Calu3 (cell line): ENCODE results near the gene SLC25A48. TPM values are rescaled to one million over a fixed set of nuclear protein-coding genes. Genes with fewer than 3 reads are reported as not detected.

Source experiments
- BruUV-seq: library from RNA; stranded (reverse); fragments of 400-500 nt; replicated peaks from 2 replicates; lab custom pipeline; 2021; lab: Mats Ljungman, UMichigan
- CTCF ChIA-PET: fragments of 300-600 bp; sonication (Branson Sonifier 250); formaldehyde crosslinking; loops from one replicate; lab custom pipeline; 2022; ENCODE audit warnings: antibody characterized with exemption; lab: Charles Lee
- DNase-seq: peaks from one replicate; pipeline ENCODE4 v3.0.0; 2022
- H3K27ac Mint-ChIP-seq: one replicate; pipeline ENCODE4 v1.8.0; 2022; ENCODE audit warnings: mixed read lengths; ENCODE audit not compliant: unreplicated experiment
- H3K27me3 Mint-ChIP-seq: one replicate; pipeline ENCODE4 v1.8.0; 2022; ENCODE audit warnings: mixed read lengths; ENCODE audit not compliant: unreplicated experiment
- H3K36me3 Mint-ChIP-seq: one replicate; pipeline ENCODE4 v1.8.0; 2022; ENCODE audit warnings: mild to moderate bottlenecking, moderate library complexity, mixed read lengths; ENCODE audit not compliant: insufficient read depth, unreplicated experiment
- H3K4me1 Mint-ChIP-seq: one replicate; pipeline ENCODE4 v1.8.0; 2022; ENCODE audit warnings: mild to moderate bottlenecking, low read depth, mixed read lengths; ENCODE audit not compliant: unreplicated experiment
- H3K4me3 Mint-ChIP-seq: one replicate; pipeline ENCODE4 v1.8.0; 2022; ENCODE audit warnings: mild to moderate bottlenecking, low read depth, moderate library complexity, mixed read lengths; ENCODE audit not compliant: unreplicated experiment
- H3K9me3 Mint-ChIP-seq: one replicate; pipeline ENCODE4 v1.8.0; 2022; ENCODE audit warnings: low read depth, mixed read lengths; ENCODE audit not compliant: unreplicated experiment
- CTCF ChIP-seq: fragments of 200-600 bp; IDR thresholded peaks from one replicate; pipeline ENCODE4 v1.8.0; 2022; ENCODE audit warnings: antibody characterized with exemption; ENCODE audit not compliant: unreplicated experiment
- intact Hi-C: fragments of 100-400 bp; cut with micrococcal nuclease; formaldehyde crosslinking; loops from one replicate; pipeline ENCODE4 v1.10.0; 2022; ENCODE audit not compliant: unreplicated experiment
- total RNA-seq: library from RNA; stranded (reverse); gene quantifications from 2 replicates; pipeline ENCODE4 v1.2.3, GENCODE V29; 2022

The SLC25A48 gene
- total RNA-seq, 1 experiment from 2014 or later, result not detected

GRCh38 chr5:135821802-135822201 is 12.7 kb upstream of the SLC25A48 start:
- Mint-ChIP-seq H3K9me3 (no peaks in the 10 kb centered on the region), H3K27me3 (peaks cover 91% of the 10 kb centered on the region), H3K4me3 (no peak overlapping the region), H3K36me3 (no peaks in the 10 kb centered on the region), H3K27ac (no peak overlapping the region), H3K4me1 (no peaks in the 10 kb centered on the region)
- no TSS peak for BruUV-seq
- CTCF ChIA-PET, result interaction anchor here (0.6 to 1.0 kb wide), 2 partner anchors 9 to 213 kb away, joined by 3 to 5 read pairs; no protein-coding TSS in a partner anchor
- DNase-seq, result no peak
- intact Hi-C loops, result no loop called here
- no peak for TF ChIP-seq CTCF

- CTCF ChIA-PET, result no interaction called here
- H3K9me3 Mint-ChIP-seq, result no peaks in the 10 kb centered on the region
- no peak for TF ChIP-seq CTCF
- no TSS peak for BruUV-seq
- no peaks in the 10 kb centered on the region for H3K36me3 Mint-ChIP-seq
- no peaks in the 10 kb centered on the region for H3K4me1 Mint-ChIP-seq
- no peak overlapping the region for H3K4me3 Mint-ChIP-seq
- intact Hi-C loops, result no loop called here
- peaks cover 91% of the 10 kb centered on the region for H3K27me3 Mint-ChIP-seq
- no peak overlapping the region for H3K27ac Mint-ChIP-seq
- no peak for DNase-seq
These were observed 12.2 kb upstream of the SLC25A48 start for GRCh38 chr5:135822286-135822685.

GRCh38 chr5:135822959-135823358 is 11.5 kb upstream of the SLC25A48 start:
- Mint-ChIP-seq H3K27ac (no peak overlapping the region), H3K9me3 (no peaks in the 10 kb centered on the region), H3K4me3 (no peak overlapping the region), H3K36me3 (no peaks in the 10 kb centered on the region), H3K27me3 (peaks cover 91% of the 10 kb centered on the region), H3K4me1 (no peaks in the 10 kb centered on the region)
- BruUV-seq, result no TSS peak
- CTCF ChIA-PET, result no interaction called here
- intact Hi-C loops, result no loop called here
- no peak for DNase-seq
- no peak for TF ChIP-seq CTCF

GRCh38 chr5:135823881-135824280 is 10.6 kb upstream of the SLC25A48 start:
- Mint-ChIP-seq H3K27me3 (peaks cover 91% of the 10 kb centered on the region), H3K27ac (no peak overlapping the region), H3K4me1 (no peaks in the 10 kb centered on the region), H3K9me3 (no peaks in the 10 kb centered on the region), H3K4me3 (no peak overlapping the region), H3K36me3 (no peaks in the 10 kb centered on the region)
- CTCF ChIA-PET, result no interaction called here
- no peak for TF ChIP-seq CTCF
- no TSS peak for BruUV-seq
- no peak for DNase-seq
- intact Hi-C loops, result no loop called here
